ENCODE results near the gene NUP93. TPM values are rescaled to one million over a fixed set of nuclear protein-coding genes. Genes with fewer than 3 reads are reported as not detected.

NUP93 gene
- total and polyA plus RNA-seq, 9 of the 15 experiments (the other 6 are each of a cell fraction or from before 2014, with no cell fraction given) = 92.0 to 162 (median 121) TPM

DNA sequence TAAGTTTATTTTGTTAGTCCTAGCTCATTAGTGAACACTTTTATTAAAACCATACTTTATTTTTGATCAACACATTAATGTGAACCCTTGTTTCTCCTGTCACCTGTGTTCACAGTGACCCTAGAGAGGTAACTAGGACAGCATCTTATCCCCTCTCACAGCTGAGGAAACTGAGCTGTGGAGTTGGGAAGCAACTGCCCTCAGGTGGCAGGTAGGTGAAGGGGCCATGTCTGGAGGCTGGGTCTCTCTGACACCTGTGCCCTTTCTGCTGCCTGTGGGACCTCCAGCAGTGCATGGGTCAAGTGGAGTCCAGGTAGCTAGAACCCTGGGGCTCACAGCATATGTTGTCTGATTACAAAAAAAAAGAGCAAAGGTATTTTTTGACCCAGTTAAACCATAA lies 112.2 kb downstream of the NUP93 start (continued):
- TF ChIP-seq HEY1 (CRISPR knock-in tag; IDR thresholded peaks at IDR 0.05; ENCODE audit: borderline replicate concordance) (no peak), KLF16 (IDR thresholded peaks at IDR 0.05) (no peak), LEF1 (IDR thresholded peaks at IDR 0.05) (no peak), HCFC1 (IDR thresholded peaks at IDR 0.05; ENCODE audit: low read depth, low read length) (no peak), NCOA2 (IDR thresholded peaks at IDR 0.05; ENCODE audit: partially characterized antibody in 2 of 2) (no peak), POLR2AphosphoS2 (IDR thresholded peaks at IDR 0.05; ENCODE audit: low read length) (no peak)
- TF ChIP-seq, protein P1, sequence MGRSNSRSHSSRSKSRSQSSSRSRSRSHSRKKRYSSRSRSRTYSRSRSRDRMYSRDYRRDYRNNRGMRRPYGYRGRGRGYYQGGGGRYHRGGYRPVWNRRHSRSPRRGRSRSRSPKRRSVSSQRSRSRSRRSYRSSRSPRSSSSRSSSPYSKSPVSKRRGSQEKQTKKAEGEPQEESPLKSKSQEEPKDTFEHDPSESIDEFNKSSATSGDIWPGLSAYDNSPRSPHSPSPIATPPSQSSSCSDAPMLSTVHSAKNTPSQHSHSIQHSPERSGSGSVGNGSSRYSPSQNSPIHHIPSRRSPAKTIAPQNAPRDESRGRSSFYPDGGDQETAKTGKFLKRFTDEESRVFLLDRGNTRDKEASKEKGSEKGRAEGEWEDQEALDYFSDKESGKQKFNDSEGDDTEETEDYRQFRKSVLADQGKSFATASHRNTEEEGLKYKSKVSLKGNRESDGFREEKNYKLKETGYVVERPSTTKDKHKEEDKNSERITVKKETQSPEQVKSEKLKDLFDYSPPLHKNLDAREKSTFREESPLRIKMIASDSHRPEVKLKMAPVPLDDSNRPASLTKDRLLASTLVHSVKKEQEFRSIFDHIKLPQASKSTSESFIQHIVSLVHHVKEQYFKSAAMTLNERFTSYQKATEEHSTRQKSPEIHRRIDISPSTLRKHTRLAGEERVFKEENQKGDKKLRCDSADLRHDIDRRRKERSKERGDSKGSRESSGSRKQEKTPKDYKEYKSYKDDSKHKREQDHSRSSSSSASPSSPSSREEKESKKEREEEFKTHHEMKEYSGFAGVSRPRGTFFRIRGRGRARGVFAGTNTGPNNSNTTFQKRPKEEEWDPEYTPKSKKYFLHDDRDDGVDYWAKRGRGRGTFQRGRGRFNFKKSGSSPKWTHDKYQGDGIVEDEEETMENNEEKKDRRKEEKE (IDR thresholded peaks at IDR 0.05; ENCODE audit: borderline replicate concordance in 1 of 2, control insufficient read depth in 1 of 2, low read depth in 2 of 2, low read length in 1 of 2) = no peak
- TF ChIP-seq, protein P2, sequence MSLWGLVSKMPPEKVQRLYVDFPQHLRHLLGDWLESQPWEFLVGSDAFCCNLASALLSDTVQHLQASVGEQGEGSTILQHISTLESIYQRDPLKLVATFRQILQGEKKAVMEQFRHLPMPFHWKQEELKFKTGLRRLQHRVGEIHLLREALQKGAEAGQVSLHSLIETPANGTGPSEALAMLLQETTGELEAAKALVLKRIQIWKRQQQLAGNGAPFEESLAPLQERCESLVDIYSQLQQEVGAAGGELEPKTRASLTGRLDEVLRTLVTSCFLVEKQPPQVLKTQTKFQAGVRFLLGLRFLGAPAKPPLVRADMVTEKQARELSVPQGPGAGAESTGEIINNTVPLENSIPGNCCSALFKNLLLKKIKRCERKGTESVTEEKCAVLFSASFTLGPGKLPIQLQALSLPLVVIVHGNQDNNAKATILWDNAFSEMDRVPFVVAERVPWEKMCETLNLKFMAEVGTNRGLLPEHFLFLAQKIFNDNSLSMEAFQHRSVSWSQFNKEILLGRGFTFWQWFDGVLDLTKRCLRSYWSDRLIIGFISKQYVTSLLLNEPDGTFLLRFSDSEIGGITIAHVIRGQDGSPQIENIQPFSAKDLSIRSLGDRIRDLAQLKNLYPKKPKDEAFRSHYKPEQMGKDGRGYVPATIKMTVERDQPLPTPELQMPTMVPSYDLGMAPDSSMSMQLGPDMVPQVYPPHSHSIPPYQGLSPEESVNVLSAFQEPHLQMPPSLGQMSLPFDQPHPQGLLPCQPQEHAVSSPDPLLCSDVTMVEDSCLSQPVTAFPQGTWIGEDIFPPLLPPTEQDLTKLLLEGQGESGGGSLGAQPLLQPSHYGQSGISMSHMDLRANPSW (CRISPR knock-in tag; IDR thresholded peaks at IDR 0.05) = no peak

Data from K562 (cell line).